ENCODE data around the gene NAT8. TPM values are rescaled to one million over a fixed set of nuclear protein-coding genes. Genes with fewer than 3 reads are reported as not detected.
"Not testable (repeated sequence)": the region's sequence is repeated elsewhere in the genome, so short reads cannot be mapped to it uniquely, and the experiment has no call there.

Gene NAT8
- total RNA-seq, 1 donor, result not detected

DNA sequence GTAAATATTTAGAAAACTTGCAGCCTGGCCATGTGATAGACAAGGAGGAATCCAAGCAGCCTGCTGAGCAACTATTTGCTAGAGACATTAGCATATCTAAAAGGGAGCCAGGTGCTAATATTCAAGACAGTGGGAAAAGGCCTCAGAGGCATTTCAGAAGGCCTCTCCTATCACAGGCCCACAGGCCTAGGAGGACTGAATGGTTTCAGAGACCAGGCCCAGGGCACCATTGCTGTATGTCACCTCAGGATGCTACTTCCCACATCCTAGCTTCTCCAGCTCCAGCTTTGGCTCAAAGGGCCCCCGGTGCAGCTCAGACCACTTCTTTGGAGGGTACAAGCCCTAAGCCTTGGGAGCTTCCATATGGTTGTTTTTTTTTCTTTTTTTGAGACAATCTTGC, 3.8 kb downstream of the NAT8 start:
- no peak overlapping the region for H3K4me3 ChIP-seq (ENCODE audit: low read depth, low read length)
- DNase-seq (ENCODE audit: low read depth), result no peak
- TF ChIP-seq CTCF (IDR thresholded peaks at IDR 0.05; ENCODE audit: insufficient read depth, low read length), result no peak

GRCh38 chr2:73636977-73637376, 5.2 kb downstream of the NAT8 start:
- DNase-seq (ENCODE audit: low read depth), result not testable (repeated sequence)

GRCh38 chr2:73630662-73631266, 11.5 kb downstream of the NAT8 start:
- not testable (repeated sequence) for H3K4me3 ChIP-seq (ENCODE audit: low read depth, low read length); DNase-seq (ENCODE audit: low read depth)
- peak; percentile 49 for TF ChIP-seq CTCF (IDR thresholded peaks at IDR 0.05; ENCODE audit: insufficient read depth, low read length)

More at GRCh38 chr2:73636977-73637376, 5.2 kb downstream of the NAT8 start:
- not testable (repeated sequence) for H3K4me3 ChIP-seq (ENCODE audit: low read depth, low read length)

GRCh38 chr2:73628493-73628892, 13.7 kb downstream of the NAT8 start:
- H3K4me3 ChIP-seq (ENCODE audit: low read depth, low read length); DNase-seq (ENCODE audit: low read depth): not testable (repeated sequence)

- not testable (repeated sequence) for DNase-seq (ENCODE audit: low read depth); H3K4me3 ChIP-seq (ENCODE audit: low read depth, low read length)
Measured at GRCh38 chr2:73626237-73626636, 16.0 kb downstream of the NAT8 start.

DNA sequence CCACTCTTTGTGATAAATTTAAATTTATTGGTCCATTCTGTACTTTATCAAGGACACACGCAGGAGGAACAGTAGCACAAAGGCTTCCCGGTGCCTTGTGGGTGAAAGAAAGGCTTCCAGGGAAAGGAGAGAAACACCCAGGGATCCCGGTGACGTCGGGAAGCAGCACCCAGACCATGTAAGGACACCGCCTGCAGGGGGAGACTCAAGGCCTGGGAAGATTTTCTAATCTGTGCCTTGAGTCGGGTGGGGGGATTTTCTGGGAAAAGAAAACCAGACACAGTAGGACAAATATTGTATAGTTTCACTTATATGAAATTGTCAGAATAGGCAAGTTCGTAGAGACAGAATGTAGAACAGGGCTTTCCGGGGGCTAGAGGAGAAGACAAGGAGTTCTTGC, 17.6 kb downstream of the NAT8 start:
- not testable (repeated sequence) for DNase-seq (ENCODE audit: low read depth); H3K4me3 ChIP-seq (ENCODE audit: low read depth, low read length)

- not testable (repeated sequence) for H3K4me3 ChIP-seq (ENCODE audit: low read depth, low read length); DNase-seq (ENCODE audit: low read depth)
Measured at GRCh38 chr2:73624036-73624435, 18.2 kb downstream of the NAT8 start.

DNA sequence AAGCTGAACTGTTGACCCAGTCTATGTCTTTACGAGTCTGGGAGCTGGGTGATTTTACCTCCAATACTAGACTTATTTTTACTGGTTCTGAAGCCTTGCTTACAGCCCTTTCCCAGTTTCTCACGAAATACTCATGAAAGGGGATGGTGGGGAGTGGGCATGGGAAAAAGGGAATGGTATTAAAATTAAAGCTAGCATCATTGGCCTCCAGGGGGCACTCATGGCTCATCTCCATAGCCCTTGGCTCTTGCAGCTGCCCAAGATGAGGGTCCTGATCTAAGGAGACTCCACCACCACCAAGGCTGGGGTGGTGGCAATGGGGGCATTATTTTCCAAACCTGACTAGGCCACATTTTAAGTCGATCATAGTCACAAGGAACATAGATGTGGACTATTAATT, 22.3 kb downstream of the NAT8 start:
- not testable (repeated sequence) for H3K4me3 ChIP-seq (ENCODE audit: low read depth, low read length); DNase-seq (ENCODE audit: low read depth)

GRCh38 chr2:73614997-73615396, 27.2 kb downstream of the NAT8 start:
- no peak for TF ChIP-seq CTCF (IDR thresholded peaks at IDR 0.05; ENCODE audit: insufficient read depth, low read length)
- DNase-seq (ENCODE audit: low read depth), result no peak
- no peak overlapping the region for H3K4me3 ChIP-seq (ENCODE audit: low read depth, low read length)

- DNase-seq (ENCODE audit: low read depth), result no peak
- no peak for TF ChIP-seq CTCF (IDR thresholded peaks at IDR 0.05; ENCODE audit: insufficient read depth, low read length)
- no peak overlapping the region for H3K4me3 ChIP-seq (ENCODE audit: low read depth, low read length)
Measured at GRCh38 chr2:73614105-73614504, 28.1 kb downstream of the NAT8 start.

Data from fibroblast of the aortic adventitia (primary cell).